Liver (tissue), 9 donors: ENCODE data around the gene KCNQ1. TPM values are rescaled to one million over a fixed set of nuclear protein-coding genes. Genes with fewer than 3 reads are reported as not detected.

Source experiments
- DNase-seq: peaks from one replicate; pipeline ENCODE4 v3.0.0-alpha.2; 2017; ENCODE audit warnings: low spot score
- H3K27ac ChIP-seq, 2 donors: one replicate each; pipeline ENCODE4 v1.7.0; 2013; ENCODE audit warnings: inconsistent platforms in 2 of 2, low read length in 2 of 2, control low read depth in 1 of 2, low read depth in 1 of 2, mild to moderate bottlenecking in 1 of 2
- H3K27me3 ChIP-seq, 4 donors: one replicate each; pipeline versions ENCODE4 v1.6.1 to v1.7.0; 2013; ENCODE audit warnings: low read length in 3 of 4, inconsistent platforms in 1 of 4, mild to moderate bottlenecking in 1 of 4, moderate library complexity in 1 of 4; ENCODE audit not compliant: control insufficient read depth in 4 of 4, insufficient read depth in 4 of 4
- H3K36me3 ChIP-seq, 4 donors: one replicate each; pipeline versions ENCODE4 v1.6.1 to v1.7.0; 2013; ENCODE audit warnings: low read length in 3 of 4, mild to moderate bottlenecking in 3 of 4, low read depth in 1 of 4, moderate library complexity in 1 of 4; ENCODE audit not compliant: control insufficient read depth in 4 of 4, insufficient read depth in 3 of 4
- H3K4me1 ChIP-seq, 4 donors: one replicate each; pipeline versions ENCODE4 v1.6.1 to v1.7.0; 2013; ENCODE audit warnings: low read length in 3 of 4, mild to moderate bottlenecking in 3 of 4, moderate library complexity in 1 of 4; ENCODE audit not compliant: control insufficient read depth in 4 of 4, insufficient read depth in 4 of 4
- H3K4me3 ChIP-seq, 3 donors: one replicate each; pipeline versions ENCODE4 v1.6.1 to v1.7.0; 2013; ENCODE audit warnings: low read length in 3 of 3, control low read depth in 1 of 3, low read depth in 1 of 3, mild to moderate bottlenecking in 1 of 3
- H3K9ac ChIP-seq, 2 donors: one replicate each; pipeline ENCODE4 v1.7.0; 2013; ENCODE audit warnings: low read length in 2 of 2, mild to moderate bottlenecking in 2 of 2, moderate library complexity in 2 of 2, control low read depth in 1 of 2, low read depth in 1 of 2
- H3K9me3 ChIP-seq, 4 donors: one replicate each; pipeline versions ENCODE4 v1.6.1 to v1.7.0; 2013; ENCODE audit warnings: low read length in 3 of 4; ENCODE audit not compliant: control insufficient read depth in 4 of 4
- ATF3 ChIP-seq: IDR thresholded peaks from 2 replicates; pipeline ENCODE4 v1.6.1; 2016; ENCODE audit warnings: antibody characterized with exemption
- EGR1 ChIP-seq, 2 donors: IDR thresholded peaks; 2 replicates each; pipeline ENCODE4 v1.6.1; 2016 to 2018; ENCODE audit warnings: antibody characterized with exemption in 2 of 2, low read depth in 2 of 2
- FOXA2 ChIP-seq: IDR thresholded peaks from 2 replicates; pipeline ENCODE4 v1.6.1; 2016; ENCODE audit warnings: antibody characterized with exemption
- HNF4A ChIP-seq, 2 donors: conservative IDR thresholded peaks; 2 replicates each; pipeline ENCODE4 v1.6.1; 2016; ENCODE audit warnings: antibody characterized with exemption in 2 of 2, mild to moderate bottlenecking in 2 of 2
- HNF4G ChIP-seq: IDR thresholded peaks from 2 replicates; pipeline ENCODE4 v1.6.1; 2016; ENCODE audit warnings: antibody characterized with exemption
- JUND ChIP-seq, 2 donors: IDR thresholded peaks; 2 replicates each; pipeline ENCODE4 v1.6.1; 2016; ENCODE audit warnings: antibody characterized with exemption in 2 of 2
- NR2F2 ChIP-seq: IDR thresholded peaks from 2 replicates; pipeline ENCODE4 v1.6.1; 2016; ENCODE audit warnings: antibody characterized with exemption
- RAD21 ChIP-seq, 2 donors: IDR thresholded peaks; 2 replicates each; pipeline ENCODE4 v1.6.1; 2016; ENCODE audit warnings: antibody characterized with exemption in 2 of 2, mild to moderate bottlenecking in 2 of 2
- RXRA ChIP-seq, 2 donors: IDR thresholded peaks; 2 replicates each; pipeline ENCODE4 v1.6.1; 2017 to 2018; ENCODE audit warnings: antibody characterized with exemption in 2 of 2, mild to moderate bottlenecking in 1 of 2
- SP1 ChIP-seq: IDR thresholded peaks from 2 replicates; pipeline ENCODE4 v1.6.1; 2018; ENCODE audit warnings: antibody characterized with exemption, mild to moderate bottlenecking
- TAF1 ChIP-seq: conservative IDR thresholded peaks from 2 replicates; pipeline ENCODE4 v1.6.1; 2016; ENCODE audit warnings: antibody characterized with exemption, mild to moderate bottlenecking
- YY1 ChIP-seq: IDR thresholded peaks from 2 replicates; pipeline ENCODE4 v1.6.1; 2016; ENCODE audit warnings: antibody characterized with exemption, mild to moderate bottlenecking
- WGBS: extraction: QIAGEN DNeasy Blood & Tissue Kit; methylation state at CpG from one replicate; pipeline ENCODE4 v1.1.7; 2013; 5-methylcytosine and 5-hydroxymethylcytosine counted together
- polyA plus RNA-seq, 2 donors: library from polyadenylated mRNA; stranded (reverse) in 1 of 2; unstranded in 1 of 2; fragments of 200-250 nt in 1 of 2; fragments of >200 nt in 1 of 2; fragmentation: Nextera tagmentation in 1 of 2; extraction: Ambion mirVana in 1 of 2; gene quantifications; one replicate each; pipeline versions ENCODE4 v1.2.1 to v1.2.3, GENCODE V29; 2013 to 2015
- total RNA-seq, 2 donors: library from RNA; depleted of rRNA; stranded (reverse); fragments of >200 nt; gene quantifications; one replicate each; pipeline ENCODE4 v1.2.3, GENCODE V29; 2014
- TF ChIP-seq, protein P1 (sequence below): IDR thresholded peaks from 2 replicates; pipeline ENCODE4 v1.6.1; 2016; ENCODE audit warnings: antibody characterized with exemption, mild to moderate bottlenecking
- TF ChIP-seq, protein P2 (sequence below): IDR thresholded peaks from 2 replicates; pipeline ENCODE4 v1.6.1; 2016; ENCODE audit warnings: antibody characterized with exemption
- donor health status: healthy.
- donor health status: healthy.
- donor health status: healthy.
- donor health status: healthy.
- donor health status: healthy.

KCNQ1 gene
- total and polyA plus RNA-seq, 4 donors, result 0.31 to 2.2 (median 1.5) TPM

GRCh38 chr11:2461253-2461955, 16.6 kb downstream of the KCNQ1 start (continued):
- TF ChIP-seq, protein P1, sequence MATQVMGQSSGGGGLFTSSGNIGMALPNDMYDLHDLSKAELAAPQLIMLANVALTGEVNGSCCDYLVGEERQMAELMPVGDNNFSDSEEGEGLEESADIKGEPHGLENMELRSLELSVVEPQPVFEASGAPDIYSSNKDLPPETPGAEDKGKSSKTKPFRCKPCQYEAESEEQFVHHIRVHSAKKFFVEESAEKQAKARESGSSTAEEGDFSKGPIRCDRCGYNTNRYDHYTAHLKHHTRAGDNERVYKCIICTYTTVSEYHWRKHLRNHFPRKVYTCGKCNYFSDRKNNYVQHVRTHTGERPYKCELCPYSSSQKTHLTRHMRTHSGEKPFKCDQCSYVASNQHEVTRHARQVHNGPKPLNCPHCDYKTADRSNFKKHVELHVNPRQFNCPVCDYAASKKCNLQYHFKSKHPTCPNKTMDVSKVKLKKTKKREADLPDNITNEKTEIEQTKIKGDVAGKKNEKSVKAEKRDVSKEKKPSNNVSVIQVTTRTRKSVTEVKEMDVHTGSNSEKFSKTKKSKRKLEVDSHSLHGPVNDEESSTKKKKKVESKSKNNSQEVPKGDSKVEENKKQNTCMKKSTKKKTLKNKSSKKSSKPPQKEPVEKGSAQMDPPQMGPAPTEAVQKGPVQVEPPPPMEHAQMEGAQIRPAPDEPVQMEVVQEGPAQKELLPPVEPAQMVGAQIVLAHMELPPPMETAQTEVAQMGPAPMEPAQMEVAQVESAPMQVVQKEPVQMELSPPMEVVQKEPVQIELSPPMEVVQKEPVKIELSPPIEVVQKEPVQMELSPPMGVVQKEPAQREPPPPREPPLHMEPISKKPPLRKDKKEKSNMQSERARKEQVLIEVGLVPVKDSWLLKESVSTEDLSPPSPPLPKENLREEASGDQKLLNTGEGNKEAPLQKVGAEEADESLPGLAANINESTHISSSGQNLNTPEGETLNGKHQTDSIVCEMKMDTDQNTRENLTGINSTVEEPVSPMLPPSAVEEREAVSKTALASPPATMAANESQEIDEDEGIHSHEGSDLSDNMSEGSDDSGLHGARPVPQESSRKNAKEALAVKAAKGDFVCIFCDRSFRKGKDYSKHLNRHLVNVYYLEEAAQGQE, result no peak

GRCh38 chr11:2461956-2462542, 17.2 kb downstream of the KCNQ1 start:
- Histone ChIP-seq H3K4me1 (no peaks in the 10 kb centered on the region), H3K9me3 (no peaks in the 10 kb centered on the region), H3K27me3 (no peaks in the 10 kb centered on the region), H3K36me3 (no peaks in the 10 kb centered on the region), H3K9ac (no peak overlapping the region), H3K27ac (no peak overlapping the region), H3K4me3 (no peak overlapping the region)
- WGBS, result 95% methylated on average over 14 of the region's 14 CpGs
- TF ChIP-seq EGR1 (IDR thresholded peaks at IDR 0.05; ENCODE audit: low read depth in 2 of 2) (no peak), YY1 (no peak), NR2F2 (no peak)
- no peak for DNase-seq

GRCh38 chr11:2462543-2462985, 17.8 kb downstream of the KCNQ1 start:
- Histone ChIP-seq H3K4me3 (no peak overlapping the region), H3K9me3 (no peaks in the 10 kb centered on the region), H3K36me3 (no peaks in the 10 kb centered on the region), H3K9ac (no peak overlapping the region), H3K4me1 (no peaks in the 10 kb centered on the region), H3K27me3 (no peaks in the 10 kb centered on the region), H3K27ac (no peak overlapping the region)
- DNase-seq, result no peak
- TF ChIP-seq RXRA (IDR thresholded peaks at IDR 0.05), result no peak
- TF ChIP-seq, protein P1, result no peak
- no peak for TF ChIP-seq FOXA2
- no peak for TF ChIP-seq SP1
- TF ChIP-seq, protein P2, sequence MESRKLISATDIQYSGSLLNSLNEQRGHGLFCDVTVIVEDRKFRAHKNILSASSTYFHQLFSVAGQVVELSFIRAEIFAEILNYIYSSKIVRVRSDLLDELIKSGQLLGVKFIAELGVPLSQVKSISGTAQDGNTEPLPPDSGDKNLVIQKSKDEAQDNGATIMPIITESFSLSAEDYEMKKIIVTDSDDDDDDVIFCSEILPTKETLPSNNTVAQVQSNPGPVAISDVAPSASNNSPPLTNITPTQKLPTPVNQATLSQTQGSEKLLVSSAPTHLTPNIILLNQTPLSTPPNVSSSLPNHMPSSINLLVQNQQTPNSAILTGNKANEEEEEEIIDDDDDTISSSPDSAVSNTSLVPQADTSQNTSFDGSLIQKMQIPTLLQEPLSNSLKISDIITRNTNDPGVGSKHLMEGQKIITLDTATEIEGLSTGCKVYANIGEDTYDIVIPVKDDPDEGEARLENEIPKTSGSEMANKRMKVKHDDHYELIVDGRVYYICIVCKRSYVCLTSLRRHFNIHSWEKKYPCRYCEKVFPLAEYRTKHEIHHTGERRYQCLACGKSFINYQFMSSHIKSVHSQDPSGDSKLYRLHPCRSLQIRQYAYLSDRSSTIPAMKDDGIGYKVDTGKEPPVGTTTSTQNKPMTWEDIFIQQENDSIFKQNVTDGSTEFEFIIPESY, result no peak
- no peak for TF ChIP-seq HNF4G
- no peak for TF ChIP-seq RAD21 (IDR thresholded peaks at IDR 0.05)
- TF ChIP-seq JUND (IDR thresholded peaks at IDR 0.05), result no peak
- no peak for TF ChIP-seq TAF1
- TF ChIP-seq ATF3, result no peak
- no peak for TF ChIP-seq HNF4A (conservative IDR thresholded peaks at IDR 0.05)
- WGBS, result 93% methylated on average over 8 of the region's 8 CpGs
